Measurements from ENCODE around the gene ACHE.
A peak's percentile ranks its signal among the peaks of the same experiment; 100 is the strongest.

The ACHE gene

GRCh38 chr7:100866729-100867039, 29.0 kb downstream of the ACHE start:
- H3K4me3 ChIP-seq (ENCODE audit: low read depth in 1 of 2, low read length in 2 of 2), result peak overlapping the region; percentile 73 to 81
- H3K27me3 ChIP-seq (ENCODE audit: low read depth, low read length), result no peaks in the 10 kb centered on the region
- H3K9me3 ChIP-seq (ENCODE audit: control insufficient read depth in 1 of 2, low read length in 2 of 2), result no peaks in the 10 kb centered on the region
- H3K27ac ChIP-seq (ENCODE audit: low read length), result peak overlapping the region; percentile 84
- peaks cover 10 to 35% of the 10 kb centered on the region in 2 donors for H3K4me1 ChIP-seq (ENCODE audit: control insufficient read depth in 1 of 2, insufficient read depth in 2 of 2, low read length in 2 of 2)
- peaks cover 8 to 24% of the 10 kb centered on the region in 2 donors for H3K36me3 ChIP-seq (ENCODE audit: control insufficient read depth in 1 of 2, insufficient read depth in 2 of 2, low read length in 2 of 2)

- H3K4me3 ChIP-seq (ENCODE audit: low read depth in 1 of 2, low read length in 2 of 2), result peak overlapping the region; percentile 73 to 81
- H3K27ac ChIP-seq (ENCODE audit: low read length), result peak overlapping the region; percentile 84
- peaks cover 10 to 35% of the 10 kb centered on the region in 2 donors for H3K4me1 ChIP-seq (ENCODE audit: control insufficient read depth in 1 of 2, insufficient read depth in 2 of 2, low read length in 2 of 2)
- no peaks in the 10 kb centered on the region for H3K27me3 ChIP-seq (ENCODE audit: low read depth, low read length)
- H3K9me3 ChIP-seq (ENCODE audit: control insufficient read depth in 1 of 2, low read length in 2 of 2), result no peaks in the 10 kb centered on the region
- H3K36me3 ChIP-seq (ENCODE audit: control insufficient read depth in 1 of 2, insufficient read depth in 2 of 2, low read length in 2 of 2), result peaks cover 8 to 24% of the 10 kb centered on the region in 2 donors
These were observed 29.6 kb downstream of the ACHE start for GRCh38 chr7:100865938-100866728.

- H3K27ac ChIP-seq (ENCODE audit: low read length), result peak overlapping the region; percentile 16
These were observed 30.2 kb downstream of the ACHE start for GRCh38 chr7:100865372-100865911.

GRCh38 chr7:100864263-100864845, 31.3 kb downstream of the ACHE start:
- H3K27ac ChIP-seq (ENCODE audit: low read length), result no peak overlapping the region
- peaks cover 10 to 35% of the 10 kb centered on the region in 2 donors for H3K4me1 ChIP-seq (ENCODE audit: control insufficient read depth in 1 of 2, insufficient read depth in 2 of 2, low read length in 2 of 2)
- H3K36me3 ChIP-seq (ENCODE audit: control insufficient read depth in 1 of 2, insufficient read depth in 2 of 2, low read length in 2 of 2), result peaks cover 21 to 33% of the 10 kb centered on the region in 2 donors

More at GRCh38 chr7:100865372-100865911, 30.2 kb downstream of the ACHE start:
- Histone ChIP-seq H3K4me1 (ENCODE audit: control insufficient read depth in 1 of 2, insufficient read depth in 2 of 2, low read length in 2 of 2) (peaks cover 10 to 35% of the 10 kb centered on the region in 2 donors), H3K36me3 (ENCODE audit: control insufficient read depth in 1 of 2, insufficient read depth in 2 of 2, low read length in 2 of 2) (peaks cover 13 to 24% of the 10 kb centered on the region in 2 donors), H3K27me3 (ENCODE audit: low read depth, low read length) (no peaks in the 10 kb centered on the region), H3K9me3 (ENCODE audit: control insufficient read depth in 1 of 2, low read length in 2 of 2) (no peaks in the 10 kb centered on the region), H3K4me3 (ENCODE audit: low read depth in 1 of 2, low read length in 2 of 2) (peak overlapping the region in 1 of 2 donors; percentile 35)

GRCh38 chr7:100863406-100863950, 32.2 kb downstream of the ACHE start:
- H3K4me1 ChIP-seq (ENCODE audit: control insufficient read depth in 1 of 2, insufficient read depth in 2 of 2, low read length in 2 of 2), result peaks cover 10 to 29% of the 10 kb centered on the region in 2 donors
- no peak overlapping the region for H3K4me3 ChIP-seq (ENCODE audit: low read depth in 1 of 2, low read length in 2 of 2)
- H3K27me3 ChIP-seq (ENCODE audit: low read depth, low read length), result no peaks in the 10 kb centered on the region
- no peak overlapping the region for H3K27ac ChIP-seq (ENCODE audit: low read length)
- no peaks in the 10 kb centered on the region for H3K9me3 ChIP-seq (ENCODE audit: control insufficient read depth in 1 of 2, low read length in 2 of 2)
- peaks cover 21 to 41% of the 10 kb centered on the region in 2 donors for H3K36me3 ChIP-seq (ENCODE audit: control insufficient read depth in 1 of 2, insufficient read depth in 2 of 2, low read length in 2 of 2)

More at GRCh38 chr7:100864263-100864845, 31.3 kb downstream of the ACHE start:
- H3K27me3 ChIP-seq (ENCODE audit: low read depth, low read length), result no peaks in the 10 kb centered on the region
- no peak overlapping the region for H3K4me3 ChIP-seq (ENCODE audit: low read depth in 1 of 2, low read length in 2 of 2)
- H3K9me3 ChIP-seq (ENCODE audit: control insufficient read depth in 1 of 2, low read length in 2 of 2), result no peaks in the 10 kb centered on the region

GRCh38 chr7:100861616-100861985, 34.1 kb downstream of the ACHE start:
- no peaks in the 10 kb centered on the region for H3K9me3 ChIP-seq (ENCODE audit: control insufficient read depth in 1 of 2, low read length in 2 of 2)
- H3K4me1 ChIP-seq (ENCODE audit: control insufficient read depth in 1 of 2, insufficient read depth in 2 of 2, low read length in 2 of 2), result peaks cover 7 to 20% of the 10 kb centered on the region in 2 donors
- no peak overlapping the region for H3K27ac ChIP-seq (ENCODE audit: low read length)
- H3K4me3 ChIP-seq (ENCODE audit: low read depth in 1 of 2, low read length in 2 of 2), result no peak overlapping the region
- peaks cover 21 to 51% of the 10 kb centered on the region in 2 donors for H3K36me3 ChIP-seq (ENCODE audit: control insufficient read depth in 1 of 2, insufficient read depth in 2 of 2, low read length in 2 of 2)
- H3K27me3 ChIP-seq (ENCODE audit: low read depth, low read length), result no peaks in the 10 kb centered on the region

GRCh38 chr7:100860702-100861615, 34.7 kb downstream of the ACHE start:
- Histone ChIP-seq H3K4me3 (ENCODE audit: low read depth in 1 of 2, low read length in 2 of 2) (no peak overlapping the region), H3K27ac (ENCODE audit: low read length) (no peak overlapping the region), H3K9me3 (ENCODE audit: control insufficient read depth in 1 of 2, low read length in 2 of 2) (no peaks in the 10 kb centered on the region), H3K36me3 (ENCODE audit: control insufficient read depth in 1 of 2, insufficient read depth in 2 of 2, low read length in 2 of 2) (peaks cover 21 to 51% of the 10 kb centered on the region in 2 donors), H3K27me3 (ENCODE audit: low read depth, low read length) (no peaks in the 10 kb centered on the region), H3K4me1 (ENCODE audit: control insufficient read depth in 1 of 2, insufficient read depth in 2 of 2, low read length in 2 of 2) (peaks cover 5 to 13% of the 10 kb centered on the region in 2 donors)

GRCh38 chr7:100859856-100860255, 35.8 kb downstream of the ACHE start:
- Histone ChIP-seq H3K4me3 (ENCODE audit: low read depth in 1 of 2, low read length in 2 of 2) (no peak overlapping the region), H3K9me3 (ENCODE audit: control insufficient read depth in 1 of 2, low read length in 2 of 2) (no peaks in the 10 kb centered on the region), H3K4me1 (ENCODE audit: control insufficient read depth in 1 of 2, insufficient read depth in 2 of 2, low read length in 2 of 2) (peaks cover 5 to 9% of the 10 kb centered on the region in 2 donors), H3K27ac (ENCODE audit: low read length) (no peak overlapping the region), H3K36me3 (ENCODE audit: control insufficient read depth in 1 of 2, insufficient read depth in 2 of 2, low read length in 2 of 2) (peaks cover 21 to 51% of the 10 kb centered on the region in 2 donors), H3K27me3 (ENCODE audit: low read depth, low read length) (no peaks in the 10 kb centered on the region)

- Histone ChIP-seq H3K4me1 (ENCODE audit: control insufficient read depth in 1 of 2, insufficient read depth in 2 of 2, low read length in 2 of 2) (peaks cover 2 to 15% of the 10 kb centered on the region in 2 donors), H3K4me3 (ENCODE audit: low read depth in 1 of 2, low read length in 2 of 2) (no peak overlapping the region), H3K9me3 (ENCODE audit: control insufficient read depth in 1 of 2, low read length in 2 of 2) (no peaks in the 10 kb centered on the region), H3K27ac (ENCODE audit: low read length) (no peak overlapping the region), H3K27me3 (ENCODE audit: low read depth, low read length) (no peaks in the 10 kb centered on the region), H3K36me3 (ENCODE audit: control insufficient read depth in 1 of 2, insufficient read depth in 2 of 2, low read length in 2 of 2) (peaks cover 13 to 42% of the 10 kb centered on the region in 2 donors)
These were observed 38.8 kb downstream of the ACHE start for GRCh38 chr7:100856871-100857282.

DNA sequence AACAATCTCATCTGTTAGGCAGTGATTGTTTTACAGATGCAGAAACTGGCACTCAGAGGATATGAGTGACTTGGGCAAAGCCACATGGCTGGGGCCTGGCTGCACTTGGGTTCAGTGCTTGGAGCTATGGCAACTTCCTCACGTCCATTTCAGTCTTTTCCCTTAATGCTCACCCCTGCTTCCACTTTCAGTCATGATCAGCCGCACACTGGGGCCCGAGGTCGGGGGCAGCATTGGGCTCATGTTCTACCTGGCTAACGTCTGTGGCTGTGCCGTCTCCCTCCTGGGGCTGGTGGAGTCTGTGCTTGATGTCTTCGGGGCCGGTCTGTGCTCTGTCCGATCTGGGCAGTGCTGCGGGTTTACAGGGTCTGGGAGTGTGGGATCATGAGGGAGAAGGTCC, 40.2 kb downstream of the ACHE start:
- peaks cover 9 to 29% of the 10 kb centered on the region in 2 donors for H3K36me3 ChIP-seq (ENCODE audit: control insufficient read depth in 1 of 2, insufficient read depth in 2 of 2, low read length in 2 of 2)
- H3K27me3 ChIP-seq (ENCODE audit: low read depth, low read length), result no peaks in the 10 kb centered on the region
- H3K9me3 ChIP-seq (ENCODE audit: control insufficient read depth in 1 of 2, low read length in 2 of 2), result no peaks in the 10 kb centered on the region
- peaks cover 5 to 18% of the 10 kb centered on the region in 2 donors for H3K4me1 ChIP-seq (ENCODE audit: control insufficient read depth in 1 of 2, insufficient read depth in 2 of 2, low read length in 2 of 2)
- no peak overlapping the region for H3K27ac ChIP-seq (ENCODE audit: low read length)
- H3K4me3 ChIP-seq (ENCODE audit: low read depth in 1 of 2, low read length in 2 of 2), result no peak overlapping the region
